ENCODE results near the gene AP1B1. TPM values are rescaled to one million over a fixed set of nuclear protein-coding genes. Genes with fewer than 3 reads are reported as not detected.
"Not testable (repeated sequence)": the region's sequence is repeated elsewhere in the genome, so short reads cannot be mapped to it uniquely, and the experiment has no call there.

The AP1B1 gene
- total RNA-seq, 1 donor from 2014 or later, result 119 TPM

GRCh38 chr22:29351042-29351441 lies 37.3 kb downstream of the AP1B1 start:
- DNase-seq (ENCODE audit: low read depth in 2 of 2), result no peak

GRCh38 chr22:29348956-29349355 lies 39.4 kb downstream of the AP1B1 start:
- no peak for DNase-seq (ENCODE audit: low read depth in 2 of 2)

- DNase-seq (ENCODE audit: low read depth in 2 of 2), result no peak
Observed at GRCh38 chr22:29348041-29348440, 40.3 kb downstream of the AP1B1 start.

- no peak for DNase-seq (ENCODE audit: low read depth in 2 of 2)
Observed at GRCh38 chr22:29346659-29347058, 41.7 kb downstream of the AP1B1 start.

GRCh38 chr22:29345932-29346331 lies 42.4 kb downstream of the AP1B1 start:
- no peak for DNase-seq (ENCODE audit: low read depth in 2 of 2)

GRCh38 chr22:29344889-29345288 lies 43.5 kb downstream of the AP1B1 start:
- DNase-seq (ENCODE audit: low read depth in 2 of 2), result not testable (repeated sequence)

GRCh38 chr22:29344137-29344536 lies 44.2 kb downstream of the AP1B1 start:
- DNase-seq (ENCODE audit: low read depth in 2 of 2), result peak; percentile 78 to 82

GRCh38 chr22:29343313-29343805 lies 45.0 kb downstream of the AP1B1 start:
- peak in 1 of 2 donors; percentile 25 for DNase-seq (ENCODE audit: low read depth in 2 of 2)

- no peak for DNase-seq (ENCODE audit: low read depth in 2 of 2)
Observed at GRCh38 chr22:29342577-29343312, 45.6 kb downstream of the AP1B1 start.

GRCh38 chr22:29342177-29342576 lies 46.2 kb downstream of the AP1B1 start:
- DNase-seq (ENCODE audit: low read depth in 2 of 2), result no peak

GRCh38 chr22:29341849-29342127 lies 46.6 kb downstream of the AP1B1 start:
- DNase-seq (ENCODE audit: low read depth in 2 of 2), result no peak

GRCh38 chr22:29341056-29341848 lies 47.1 kb downstream of the AP1B1 start:
- no peak for DNase-seq (ENCODE audit: low read depth in 2 of 2)

GRCh38 chr22:29340566-29340965 lies 47.8 kb downstream of the AP1B1 start:
- DNase-seq (ENCODE audit: low read depth in 2 of 2), result no peak

GRCh38 chr22:29339381-29340235 lies 48.8 kb downstream of the AP1B1 start:
- DNase-seq (ENCODE audit: low read depth in 2 of 2), result no peak

GRCh38 chr22:29338398-29338797 lies 50.0 kb downstream of the AP1B1 start:
- no peak for DNase-seq (ENCODE audit: low read depth in 2 of 2)

GRCh38 chr22:29337631-29338284 lies 50.6 kb downstream of the AP1B1 start:
- DNase-seq (ENCODE audit: low read depth in 2 of 2), result no peak

- no peak for DNase-seq (ENCODE audit: low read depth in 2 of 2)
Observed at GRCh38 chr22:29336751-29337490, 51.4 kb downstream of the AP1B1 start.

GRCh38 chr22:29335656-29336055 lies 52.7 kb downstream of the AP1B1 start:
- no peak for DNase-seq (ENCODE audit: low read depth in 2 of 2)

- DNase-seq (ENCODE audit: low read depth in 2 of 2), result peak in 1 of 2 donors; percentile 55
Observed at GRCh38 chr22:29334696-29335344, 53.5 kb downstream of the AP1B1 start.

- DNase-seq (ENCODE audit: low read depth in 2 of 2), result no peak
Observed at GRCh38 chr22:29334148-29334547, 54.2 kb downstream of the AP1B1 start.
